Measurements from ENCODE around the gene GALNT11. TPM values are rescaled to one million over a fixed set of nuclear protein-coding genes. Genes with fewer than 3 reads are reported as not detected.

Gene GALNT11
- total RNA-seq, 1 donor from 2014 or later: 23.0 TPM

GRCh38 chr7:152152267-152152666 is 126.8 kb downstream of the GALNT11 start:
- no peak for TF ChIP-seq EZH2 (IDR thresholded peaks at IDR 0.05; ENCODE audit: insufficient read depth, low read length)
- TF ChIP-seq, protein P1, sequence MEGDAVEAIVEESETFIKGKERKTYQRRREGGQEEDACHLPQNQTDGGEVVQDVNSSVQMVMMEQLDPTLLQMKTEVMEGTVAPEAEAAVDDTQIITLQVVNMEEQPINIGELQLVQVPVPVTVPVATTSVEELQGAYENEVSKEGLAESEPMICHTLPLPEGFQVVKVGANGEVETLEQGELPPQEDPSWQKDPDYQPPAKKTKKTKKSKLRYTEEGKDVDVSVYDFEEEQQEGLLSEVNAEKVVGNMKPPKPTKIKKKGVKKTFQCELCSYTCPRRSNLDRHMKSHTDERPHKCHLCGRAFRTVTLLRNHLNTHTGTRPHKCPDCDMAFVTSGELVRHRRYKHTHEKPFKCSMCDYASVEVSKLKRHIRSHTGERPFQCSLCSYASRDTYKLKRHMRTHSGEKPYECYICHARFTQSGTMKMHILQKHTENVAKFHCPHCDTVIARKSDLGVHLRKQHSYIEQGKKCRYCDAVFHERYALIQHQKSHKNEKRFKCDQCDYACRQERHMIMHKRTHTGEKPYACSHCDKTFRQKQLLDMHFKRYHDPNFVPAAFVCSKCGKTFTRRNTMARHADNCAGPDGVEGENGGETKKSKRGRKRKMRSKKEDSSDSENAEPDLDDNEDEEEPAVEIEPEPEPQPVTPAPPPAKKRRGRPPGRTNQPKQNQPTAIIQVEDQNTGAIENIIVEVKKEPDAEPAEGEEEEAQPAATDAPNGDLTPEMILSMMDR (IDR thresholded peaks at IDR 0.05; ENCODE audit: insufficient read depth, low read depth, low read length): no peak
- Histone ChIP-seq H3K9ac (ENCODE audit: low read length) (no peak overlapping the region), H3K9me3 (ENCODE audit: insufficient read depth, low read depth, low read length) (no peaks in the 10 kb centered on the region), H3K4me2 (ENCODE audit: low read length) (no peak overlapping the region), H3K36me3 (ENCODE audit: insufficient read depth, low read length) (peaks cover 74% of the 10 kb centered on the region), H3K79me2 (ENCODE audit: insufficient read depth, low read length) (no peaks in the 10 kb centered on the region), H3K4me3 (ENCODE audit: insufficient read depth, low read depth, low read length) (no peak overlapping the region), H2AFZ (ENCODE audit: low read depth, low read length) (no peak overlapping the region), H4K20me1 (ENCODE audit: insufficient read depth, low read length) (peaks cover 44% of the 10 kb centered on the region), H3K27me3 (ENCODE audit: insufficient read depth, low read length) (no peaks in the 10 kb centered on the region), H3K27ac (ENCODE audit: low read depth, low read length) (no peak overlapping the region), H3K4me1 (ENCODE audit: insufficient read depth, low read length) (no peaks in the 10 kb centered on the region)
- H3K9me3 Mint-ChIP-seq (ENCODE audit: unreplicated experiment): no peaks in the 10 kb centered on the region
- no peaks in the 10 kb centered on the region for H3K27me3 Mint-ChIP-seq (ENCODE audit: low read depth, unreplicated experiment)
- DNase-seq (ENCODE audit: low read depth): no peak
- H3K4me1 Mint-ChIP-seq (ENCODE audit: low read depth, unreplicated experiment): no peaks in the 10 kb centered on the region
- H3K27ac Mint-ChIP-seq (ENCODE audit: unreplicated experiment): no peak overlapping the region
- peaks cover 23% of the 10 kb centered on the region for H3K36me3 Mint-ChIP-seq (ENCODE audit: low read depth, unreplicated experiment)
- no peak for FAIRE-seq
- no peak overlapping the region for H3K4me3 Mint-ChIP-seq (ENCODE audit: unreplicated experiment)

DNA sequence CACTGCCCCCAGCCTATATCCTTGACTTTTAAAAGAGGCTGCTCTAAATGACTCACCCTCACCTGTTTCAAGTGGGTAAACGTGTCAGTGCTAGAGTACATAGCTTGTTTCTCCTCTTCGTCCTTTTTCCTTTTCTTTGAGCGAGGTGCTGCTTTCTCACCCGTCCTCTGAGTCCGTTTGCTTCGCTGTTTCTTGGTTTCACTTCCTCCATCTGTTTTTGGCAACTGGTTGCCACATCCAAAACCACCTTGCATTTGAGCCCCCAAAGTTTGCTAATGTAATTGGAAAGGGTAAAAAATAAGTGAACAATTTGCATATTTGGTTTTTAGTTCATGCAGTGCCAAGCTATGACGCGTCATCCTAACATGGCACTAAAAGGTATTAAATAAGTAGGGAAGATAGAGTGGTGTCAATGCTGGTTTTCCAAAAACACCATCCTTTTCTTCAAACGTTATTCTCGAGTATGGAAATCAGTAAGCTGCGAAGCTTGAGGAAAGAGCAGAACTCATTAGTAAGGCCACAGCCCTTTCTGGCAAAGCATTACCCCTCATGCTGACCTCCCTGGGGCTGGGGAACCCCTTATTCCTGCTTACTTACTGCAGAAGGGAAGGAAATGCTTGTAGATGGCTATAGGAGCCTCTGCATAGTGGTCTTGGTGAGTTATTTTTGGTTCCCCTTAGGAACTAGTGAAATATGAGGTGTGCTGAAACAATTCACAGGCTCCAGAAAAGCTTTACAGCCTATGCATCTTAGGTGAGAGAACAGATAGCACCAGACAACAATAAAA is 133.5 kb downstream of the GALNT11 start:
- peaks cover 28% of the 10 kb centered on the region for H3K36me3 Mint-ChIP-seq (ENCODE audit: low read depth, unreplicated experiment)
- Histone ChIP-seq H3K9me3 (ENCODE audit: insufficient read depth, low read depth, low read length) (no peaks in the 10 kb centered on the region), H3K4me2 (ENCODE audit: low read length) (no peak overlapping the region), H3K9ac (ENCODE audit: low read length) (no peak overlapping the region), H3K27me3 (ENCODE audit: insufficient read depth, low read length) (no peaks in the 10 kb centered on the region), H3K79me2 (ENCODE audit: insufficient read depth, low read length) (no peaks in the 10 kb centered on the region), H3K4me3 (ENCODE audit: insufficient read depth, low read depth, low read length) (no peak overlapping the region), H3K27ac (ENCODE audit: low read depth, low read length) (no peak overlapping the region), H4K20me1 (ENCODE audit: insufficient read depth, low read length) (peaks cover 26% of the 10 kb centered on the region), H3K4me1 (ENCODE audit: insufficient read depth, low read length) (no peaks in the 10 kb centered on the region), H3K36me3 (ENCODE audit: insufficient read depth, low read length) (peaks cover 76% of the 10 kb centered on the region), H2AFZ (ENCODE audit: low read depth, low read length) (no peak overlapping the region)
- no peaks in the 10 kb centered on the region for H3K27me3 Mint-ChIP-seq (ENCODE audit: low read depth, unreplicated experiment)
- no peak overlapping the region for H3K4me3 Mint-ChIP-seq (ENCODE audit: unreplicated experiment)
- FAIRE-seq (no peak), DNase-seq (ENCODE audit: low read depth) (no peak)
- H3K27ac Mint-ChIP-seq (ENCODE audit: unreplicated experiment): no peak overlapping the region
- H3K4me1 Mint-ChIP-seq (ENCODE audit: low read depth, unreplicated experiment): no peaks in the 10 kb centered on the region
- TF ChIP-seq, protein P1 (IDR thresholded peaks at IDR 0.05; ENCODE audit: insufficient read depth, low read depth, low read length): no peak
- TF ChIP-seq EZH2 (IDR thresholded peaks at IDR 0.05; ENCODE audit: insufficient read depth, low read length): no peak
- no peaks in the 10 kb centered on the region for H3K9me3 Mint-ChIP-seq (ENCODE audit: unreplicated experiment)

GRCh38 chr7:152161171-152161570 is 135.7 kb downstream of the GALNT11 start:
- Mint-ChIP-seq H3K9me3 (ENCODE audit: unreplicated experiment) (no peaks in the 10 kb centered on the region), H3K36me3 (ENCODE audit: low read depth, unreplicated experiment) (peaks cover 20% of the 10 kb centered on the region), H3K27ac (ENCODE audit: unreplicated experiment) (no peak overlapping the region), H3K27me3 (ENCODE audit: low read depth, unreplicated experiment) (no peaks in the 10 kb centered on the region), H3K4me1 (ENCODE audit: low read depth, unreplicated experiment) (no peaks in the 10 kb centered on the region), H3K4me3 (ENCODE audit: unreplicated experiment) (no peak overlapping the region)
- H3K4me2 ChIP-seq (ENCODE audit: low read length): no peak overlapping the region
- H3K9me3 ChIP-seq (ENCODE audit: insufficient read depth, low read depth, low read length): no peaks in the 10 kb centered on the region
- H3K79me2 ChIP-seq (ENCODE audit: insufficient read depth, low read length): no peaks in the 10 kb centered on the region
- H3K27ac ChIP-seq (ENCODE audit: low read depth, low read length): no peak overlapping the region
- H3K9ac ChIP-seq (ENCODE audit: low read length): no peak overlapping the region
- H3K36me3 ChIP-seq (ENCODE audit: insufficient read depth, low read length): peaks cover 59% of the 10 kb centered on the region
- H3K27me3 ChIP-seq (ENCODE audit: insufficient read depth, low read length): no peaks in the 10 kb centered on the region
- no peak for FAIRE-seq
- H2AFZ ChIP-seq (ENCODE audit: low read depth, low read length): no peak overlapping the region
- no peak overlapping the region for H3K4me3 ChIP-seq (ENCODE audit: insufficient read depth, low read depth, low read length)
- TF ChIP-seq, protein P1 (IDR thresholded peaks at IDR 0.05; ENCODE audit: insufficient read depth, low read depth, low read length): no peak
- no peak for TF ChIP-seq EZH2 (IDR thresholded peaks at IDR 0.05; ENCODE audit: insufficient read depth, low read length)
- H4K20me1 ChIP-seq (ENCODE audit: insufficient read depth, low read length): peaks cover 21% of the 10 kb centered on the region
- DNase-seq (ENCODE audit: low read depth): no peak
- H3K4me1 ChIP-seq (ENCODE audit: insufficient read depth, low read length): no peaks in the 10 kb centered on the region

All from astrocyte (in vitro differentiated cells and primary cell).